GM19099 (cell line): ENCODE measurements around the gene GNAI3.

Experiments
- POLR2A ChIP-seq: IDR thresholded peaks from 3 replicates; pipeline ENCODE4 v1.6.1; 2011; ENCODE audit warnings: low read depth; ENCODE audit not compliant: insufficient read length; ENCODE audit errors: extremely low read depth

The GNAI3 gene

DNA sequence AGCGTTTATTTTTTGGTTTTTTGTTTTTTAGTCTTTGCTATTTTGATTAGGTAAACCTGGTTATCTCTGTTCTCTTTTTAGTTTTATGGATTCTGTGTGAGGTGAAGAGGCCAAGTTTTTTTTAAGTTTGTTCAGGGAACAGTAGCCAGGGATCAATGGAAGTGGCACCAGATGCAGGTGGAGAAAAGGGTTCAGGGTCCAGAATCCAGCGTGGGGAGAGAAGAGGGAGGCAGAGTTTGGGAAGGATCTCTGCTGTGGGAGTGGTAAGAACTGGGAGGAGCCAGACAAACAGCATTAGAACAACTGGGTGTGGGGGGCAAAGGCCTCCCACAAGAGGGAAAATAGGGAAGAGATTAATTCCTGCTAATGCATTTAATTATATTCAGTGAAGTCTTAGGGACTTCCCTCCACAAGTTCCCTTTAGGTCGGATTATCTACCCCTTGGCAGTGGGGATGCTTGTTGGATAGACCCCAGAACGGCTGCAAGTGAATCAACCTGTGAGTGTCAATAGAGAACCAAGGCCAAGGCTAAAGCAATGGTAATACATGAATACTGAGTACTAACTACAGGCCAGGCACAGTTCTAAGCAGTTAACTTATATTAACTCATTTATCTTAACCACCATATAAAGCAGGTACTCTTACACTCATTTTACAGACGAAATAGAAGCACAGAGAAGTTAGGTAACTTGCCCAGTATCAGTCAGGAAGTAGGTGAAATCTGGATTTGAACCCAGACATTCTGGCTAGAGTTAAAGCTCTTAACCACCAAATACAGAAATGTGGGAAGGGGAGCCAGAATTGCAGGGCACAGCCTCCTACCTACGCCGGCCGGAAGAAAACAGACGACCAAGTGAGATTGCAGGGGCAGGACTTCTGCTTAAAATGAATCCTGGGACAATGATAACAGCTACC is 70.5 kb downstream of the GNAI3 start:
- no peak for TF ChIP-seq POLR2A

DNA sequence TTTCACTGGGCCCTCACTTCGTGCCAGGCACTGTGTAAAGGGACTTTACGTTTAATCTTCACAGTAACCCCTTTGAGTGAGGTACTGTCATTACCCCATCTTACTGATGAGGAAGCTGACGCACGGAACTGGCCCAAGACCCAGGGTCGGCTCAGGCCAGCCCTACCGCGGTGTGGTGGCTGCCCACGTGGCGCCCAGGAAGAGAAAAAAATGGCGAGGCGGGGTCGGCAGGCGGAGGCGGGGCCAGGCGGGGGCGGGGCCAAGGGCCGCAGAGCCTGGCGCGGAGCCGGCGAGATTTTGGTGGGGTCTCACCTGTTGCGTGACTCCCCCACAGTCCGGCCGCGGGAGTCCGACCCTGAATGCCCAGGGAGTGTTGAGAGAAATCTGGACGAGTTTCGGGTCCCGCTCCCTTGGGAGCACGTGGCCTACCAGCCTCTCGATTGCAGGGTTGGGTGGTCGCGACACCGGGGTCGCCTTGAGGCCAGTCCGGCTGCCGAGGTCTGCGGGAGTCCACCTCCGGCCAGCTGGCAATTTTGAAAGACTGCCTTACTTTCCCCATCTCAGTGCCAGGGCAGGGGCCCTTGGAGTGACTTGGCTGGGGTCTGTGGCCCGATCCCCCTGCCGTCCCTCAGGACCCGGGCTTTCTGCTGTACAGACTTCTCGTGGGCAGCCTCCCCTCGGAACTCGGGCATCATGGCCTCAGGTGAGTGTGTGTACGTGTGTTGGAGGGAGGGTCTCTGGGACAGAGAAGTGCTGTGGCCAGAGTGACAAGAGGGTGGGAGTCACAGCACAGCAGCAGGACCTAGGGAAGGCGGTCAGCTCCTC is 71.4 kb downstream of the GNAI3 start, which contains the start of the genes AMPD2 and GNAT2:
Gene AMPD2 (plus strand): TSS at position 262 of the 825 bp plus-strand sequence. CDS start 1,339 bp downstream, outside the sequence.
Gene GNAT2 (minus strand): TSS at position 41 of the 825 bp plus-strand sequence. CDS start 6,746 bp downstream, outside the sequence.
- peak; percentile 79 for TF ChIP-seq POLR2A

DNA sequence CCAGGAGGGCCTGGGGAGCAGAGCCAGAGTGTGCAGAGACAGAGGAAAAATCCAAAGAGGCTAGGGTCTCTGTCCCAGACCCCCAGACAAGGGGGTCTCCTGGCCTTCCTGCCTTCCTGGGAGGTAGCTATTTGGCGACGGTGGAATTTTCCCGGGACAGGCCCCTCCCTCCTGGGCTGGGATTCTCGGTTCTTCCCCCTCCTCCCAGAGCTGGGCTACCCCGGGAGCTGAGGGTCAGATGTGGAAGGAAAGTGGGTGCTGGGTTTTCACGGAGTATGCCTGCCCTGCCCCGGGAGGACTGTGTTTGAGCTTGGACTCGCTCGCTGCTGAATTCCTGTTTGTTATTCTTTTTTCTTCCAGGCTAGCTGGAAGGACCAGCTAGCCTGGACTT is 72.0 kb downstream of the GNAI3 start:
- TF ChIP-seq POLR2A: no peak

DNA sequence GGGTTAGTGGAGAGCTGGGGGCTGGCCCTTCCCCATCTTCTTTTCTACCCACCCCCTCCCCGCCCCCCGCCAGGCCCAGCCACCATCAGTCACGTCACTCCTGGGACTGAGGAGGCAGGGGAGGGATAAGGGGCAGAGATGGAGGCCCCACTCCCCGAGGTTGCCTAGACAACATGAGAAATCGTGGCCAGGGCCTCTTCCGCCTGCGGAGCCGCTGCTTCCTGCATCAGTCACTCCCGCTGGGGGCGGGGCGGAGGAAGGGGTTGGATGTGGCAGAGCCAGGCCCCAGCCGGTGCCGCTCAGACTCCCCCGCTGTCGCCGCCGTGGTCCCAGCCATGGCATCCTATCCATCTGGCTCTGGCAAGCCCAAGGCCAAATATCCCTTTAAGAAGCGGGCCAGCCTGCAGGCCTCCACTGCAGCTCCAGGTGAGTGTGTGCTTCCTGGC is 72.4 kb downstream of the GNAI3 start:
- TF ChIP-seq POLR2A: no peak

DNA sequence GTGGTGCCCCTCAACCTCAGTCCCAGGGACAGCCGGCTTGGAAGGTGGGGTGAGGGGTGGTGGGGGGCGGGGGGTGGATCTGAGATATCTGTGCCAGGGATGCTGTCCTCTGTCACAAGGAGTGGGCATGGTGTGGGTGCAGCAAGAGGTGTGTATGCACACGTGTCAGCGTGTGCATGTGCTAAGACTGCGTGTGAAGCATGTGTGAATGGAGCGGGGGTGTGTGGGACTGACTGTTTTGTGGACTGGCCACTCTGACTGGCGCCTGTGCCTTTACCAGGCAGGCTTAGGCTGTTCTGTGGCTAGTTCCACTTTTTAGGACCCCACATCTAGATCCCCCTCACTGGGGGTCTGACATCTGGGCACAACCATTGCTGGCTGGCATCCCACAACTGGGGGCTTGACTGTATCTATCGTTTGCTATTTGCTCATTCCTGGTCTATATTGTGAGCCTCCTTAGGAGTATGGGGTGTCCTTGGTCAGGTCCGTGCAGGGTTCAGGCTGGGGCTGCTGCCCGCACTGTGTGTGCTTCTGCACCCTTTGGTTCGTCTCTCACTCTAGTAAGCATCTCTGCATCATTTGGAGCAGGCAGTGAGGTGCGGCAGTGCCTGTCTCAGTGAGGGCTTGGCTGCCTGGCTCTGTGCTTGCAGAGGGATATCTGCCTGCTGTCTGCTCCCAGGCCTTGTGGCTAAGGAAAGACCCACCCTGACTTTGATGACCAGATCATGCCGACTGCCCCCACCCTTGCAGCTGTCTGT is 73.1 kb downstream of the GNAI3 start:
- no peak for TF ChIP-seq POLR2A

DNA sequence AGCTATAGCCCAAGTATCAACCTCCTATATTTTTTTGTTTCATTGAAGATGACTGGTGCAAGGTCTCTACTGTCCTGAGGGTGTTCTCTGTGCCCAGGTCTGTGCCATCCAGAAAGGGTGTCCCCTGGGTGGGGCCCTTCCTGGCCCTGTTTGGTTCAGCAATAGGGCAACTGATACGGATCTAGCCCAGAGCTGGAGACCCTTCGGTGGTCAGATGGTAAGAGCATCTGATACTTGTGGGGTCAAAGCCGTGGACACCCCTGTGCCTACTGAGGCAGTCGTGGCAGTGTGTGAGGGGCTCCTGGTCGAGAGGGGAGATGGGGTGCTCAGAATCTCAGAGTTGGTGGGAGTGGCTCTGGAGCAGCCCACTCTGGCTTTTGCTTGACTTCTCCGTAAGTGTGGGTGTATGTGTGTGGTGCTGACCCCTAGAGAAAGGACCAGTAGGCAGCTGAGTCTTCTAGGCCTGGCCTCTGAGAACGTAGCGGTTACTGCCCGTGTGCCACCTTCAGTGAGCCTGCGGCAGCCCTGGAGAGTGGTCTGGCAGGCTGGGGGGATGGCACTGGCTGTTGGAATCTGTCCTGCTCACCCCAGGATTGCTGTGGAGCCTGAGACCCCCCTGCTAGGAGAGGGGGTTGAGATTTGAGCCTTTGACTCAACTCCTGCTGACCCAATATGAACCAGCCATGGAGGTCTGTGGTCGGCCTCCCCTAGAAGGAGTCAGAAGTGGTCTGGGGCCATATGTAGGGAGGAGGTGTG is 73.9 kb downstream of the GNAI3 start:
- no peak for TF ChIP-seq POLR2A

DNA sequence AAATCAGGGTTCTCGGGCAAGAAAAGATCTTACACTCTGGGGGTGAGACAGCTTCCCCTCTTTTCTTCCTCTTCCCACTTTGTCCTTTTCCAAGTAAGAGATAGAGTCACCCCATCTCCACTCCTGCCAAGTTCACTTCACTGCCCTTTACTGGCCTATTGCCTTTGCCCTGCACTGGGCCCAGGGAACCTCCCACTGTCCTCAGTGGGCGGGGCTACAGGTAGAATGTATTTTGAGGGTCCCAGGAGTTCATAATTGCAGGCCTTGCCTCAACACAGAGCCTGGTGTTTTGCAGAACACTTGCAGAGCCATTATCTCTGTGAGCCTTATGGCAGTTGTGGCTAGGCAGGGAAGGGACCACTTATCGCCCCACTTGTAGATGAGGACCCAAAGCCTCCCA is 74.5 kb downstream of the GNAI3 start:
- no peak for TF ChIP-seq POLR2A

DNA sequence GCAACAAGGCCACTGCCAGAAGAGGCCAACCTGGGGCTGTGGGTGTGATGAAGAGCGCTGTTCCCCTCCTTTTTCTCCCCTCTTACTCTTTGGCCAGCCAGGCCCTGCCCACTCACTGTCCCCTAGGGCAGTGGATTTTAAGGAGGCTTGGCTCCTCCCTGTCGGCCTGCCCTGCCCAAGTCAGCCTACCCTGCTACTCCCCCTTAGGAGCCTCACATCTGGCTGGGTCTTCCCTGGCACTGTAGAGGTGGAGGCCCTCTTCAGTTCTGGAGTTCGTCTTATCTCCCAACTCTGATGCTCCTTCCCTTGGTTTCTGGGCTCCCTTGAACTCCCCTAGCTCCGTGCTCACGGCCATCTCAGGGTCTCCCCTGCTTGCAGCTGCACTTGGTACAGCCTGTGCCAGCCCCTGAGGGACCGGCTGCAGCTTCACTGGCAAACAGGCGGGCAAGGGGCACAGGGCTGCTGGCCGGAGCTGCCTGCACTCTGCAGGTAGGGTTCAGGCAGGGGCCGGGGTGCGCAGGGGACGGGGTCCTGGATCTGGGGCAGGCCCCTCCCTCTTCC is 75.3 kb downstream of the GNAI3 start:
- TF ChIP-seq POLR2A: no peak

DNA sequence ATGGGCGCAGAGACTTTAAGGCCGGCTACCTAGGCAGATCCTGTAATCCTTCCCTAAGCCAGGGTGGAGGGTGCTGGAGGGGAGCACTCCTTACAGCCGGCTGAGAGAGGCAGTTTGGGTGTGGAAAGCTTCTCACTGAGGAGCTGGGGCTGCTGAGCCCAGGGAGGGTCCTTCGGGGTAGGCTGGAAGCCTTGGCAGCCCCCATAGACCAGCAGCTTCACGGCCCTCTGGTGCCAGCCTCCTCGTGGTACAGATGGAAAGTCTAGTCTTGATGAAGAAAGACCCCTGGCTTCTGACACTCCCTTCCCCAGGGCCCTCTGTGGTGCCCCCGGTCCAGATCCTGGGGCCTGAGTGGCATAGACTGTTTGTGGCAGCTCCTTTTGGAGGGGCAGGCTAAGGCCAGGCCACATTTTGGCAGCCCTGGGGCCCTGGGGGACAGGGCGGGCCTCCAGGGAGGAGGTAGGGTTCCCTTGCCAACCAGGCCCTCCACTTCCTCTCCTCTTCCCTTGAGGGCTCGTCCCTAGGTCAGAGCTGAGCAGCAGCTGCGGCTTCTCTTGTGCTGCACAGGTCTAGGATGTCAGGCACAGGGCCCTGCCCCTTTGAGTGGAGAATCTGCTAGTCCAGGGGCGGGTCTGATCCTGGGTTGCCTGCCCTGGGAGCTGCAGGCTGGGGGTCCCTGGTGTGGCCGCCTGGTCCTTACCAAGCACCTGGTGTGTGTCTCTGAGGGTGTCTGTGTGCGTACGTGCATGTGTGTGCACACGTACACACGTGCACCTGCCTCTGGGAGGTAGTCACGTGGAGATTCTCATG is 76.0 kb downstream of the GNAI3 start:
- no peak for TF ChIP-seq POLR2A

DNA sequence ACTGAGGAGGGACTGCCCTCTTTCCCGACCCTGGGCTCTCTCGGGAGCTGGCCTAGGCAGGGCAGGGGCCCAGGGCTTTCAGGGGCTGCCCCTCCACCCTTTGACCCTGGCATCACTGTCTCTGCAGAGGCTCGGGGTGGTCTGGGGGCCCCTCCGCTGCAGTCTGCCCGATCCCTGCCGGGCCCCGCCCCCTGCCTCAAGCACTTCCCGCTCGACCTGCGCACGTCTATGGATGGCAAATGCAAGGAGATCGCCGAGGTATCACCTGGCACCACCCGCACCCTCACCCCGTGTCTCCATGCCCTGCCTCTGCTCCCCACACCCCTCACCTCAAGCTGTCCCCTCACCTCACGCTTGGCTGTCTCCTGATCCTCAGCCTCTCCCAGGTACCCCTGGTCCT is 76.8 kb downstream of the GNAI3 start:
- no peak for TF ChIP-seq POLR2A

DNA sequence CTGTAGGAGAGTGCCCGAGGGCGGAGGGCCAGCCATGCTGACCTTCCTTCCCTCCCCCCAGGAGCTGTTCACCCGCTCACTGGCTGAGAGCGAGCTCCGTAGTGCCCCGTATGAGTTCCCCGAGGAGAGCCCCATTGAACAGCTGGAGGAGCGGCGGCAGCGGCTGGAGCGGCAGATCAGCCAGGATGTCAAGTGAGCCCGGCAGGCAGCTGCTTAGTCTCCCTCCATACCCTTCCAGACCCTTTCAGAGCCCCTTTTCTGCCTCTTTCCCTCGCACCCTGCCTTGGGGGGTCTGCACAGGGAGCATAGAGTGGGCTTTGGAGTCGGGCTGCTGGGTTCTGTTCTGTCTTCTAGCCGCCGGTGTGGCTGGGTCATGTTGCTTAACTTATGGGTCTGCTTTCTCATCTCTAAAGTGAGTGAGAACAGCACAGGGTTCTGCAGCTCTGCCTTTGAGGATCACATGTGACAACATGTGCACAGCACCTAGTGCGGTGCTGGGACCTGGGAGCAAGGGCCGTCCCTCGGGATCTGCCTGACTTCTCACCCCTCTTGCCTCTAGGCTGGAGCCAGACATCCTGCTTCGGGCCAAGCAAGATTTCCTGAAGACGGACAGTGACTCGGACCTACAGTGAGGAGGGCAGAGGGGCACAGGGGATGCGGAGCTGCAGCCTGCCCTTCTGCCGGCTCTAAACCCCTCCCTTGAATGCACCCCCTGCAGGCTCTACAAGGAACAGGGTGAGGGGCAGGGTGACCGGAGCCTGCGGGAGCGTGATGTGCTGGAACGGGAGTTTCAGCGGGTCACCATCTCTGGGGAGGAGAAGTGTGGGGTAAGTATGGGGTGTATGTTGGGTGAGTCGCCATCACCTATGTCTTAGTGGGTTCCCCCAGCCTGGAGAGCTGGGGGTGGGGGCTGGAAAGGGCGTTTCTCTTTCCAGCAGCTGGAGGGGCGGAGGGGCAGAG is 77.5 kb downstream of the GNAI3 start:
- TF ChIP-seq POLR2A: no peak
